GM12878 (cell line): ENCODE measurements around the gene HJURP.

Experiments used
- CTCF ChIP-seq, 3 experiments: IDR thresholded peaks in 2 of 3; conservative IDR thresholded peaks in 1 of 3; 2 replicates each; pipeline ENCODE4 v1.5.1; 2011; ENCODE audit warnings: low read depth in 3 of 3, low read length in 3 of 3, mild to moderate bottlenecking in 3 of 3, control low read depth in 2 of 3, moderate library complexity in 2 of 3, inconsistent platforms in 1 of 3, mixed read lengths in 1 of 3; ENCODE audit not compliant: control insufficient read depth in 2 of 3, insufficient read depth in 1 of 3; ENCODE audit errors: extremely low read depth in 1 of 3
- FOS ChIP-seq: IDR thresholded peaks from 3 replicates; pipeline ENCODE4 v1.6.1; 2011; ENCODE audit warnings: borderline replicate concordance; ENCODE audit not compliant: insufficient read length; ENCODE audit errors: extremely low read depth
- HCFC1 ChIP-seq: fragments of 150-350 bp; IDR thresholded peaks from 2 replicates; pipeline ENCODE4 v1.6.1; 2014; ENCODE audit warnings: low read length
- MXI1 ChIP-seq: fragments of 150-350 bp; IDR thresholded peaks from 2 replicates; pipeline ENCODE4 v1.6.1; 2011; ENCODE audit warnings: low read depth, mild to moderate bottlenecking, inconsistent platforms, low read length, improper control_type of control experiment
- MYC ChIP-seq: IDR thresholded peaks from 2 replicates; pipeline ENCODE4 v1.6.1; 2011; ENCODE audit warnings: mild to moderate bottlenecking, low read length, moderate library complexity, inconsistent platforms; ENCODE audit not compliant: insufficient read depth, insufficient replicate concordance, insufficient read length, severe bottlenecking

GRCh38 chr2:233853883-233854240, 473 bp downstream of the HJURP start:
- TF ChIP-seq FOS (no peak), MYC (no peak), CTCF (IDR thresholded peaks at IDR 0.05 in 2 of 3, conservative IDR thresholded peaks at IDR 0.05 in 1 of 3; ENCODE audit: control insufficient read depth in 2 of 3, extremely low read depth in 1 of 3, insufficient read depth in 1 of 3, low read depth in 3 of 3, low read length in 3 of 3) (no peak), MXI1 (no peak), HCFC1 (no peak)
